Activated CD4-positive, alpha-beta T cell treated with anti-CD3 and anti-CD28 coated beads for 36 hours (primary cell): ENCODE results near the gene TMTC1. TPM values are rescaled to one million over a fixed set of nuclear protein-coding genes. Genes with fewer than 3 reads are reported as not detected.

ENCODE experiments used
- ATAC-seq: fragments of 200-7000 bp; cut with Tn5 transposase; one replicate; pipeline ENCODE4 v1.10.0; 2021; ENCODE audit warnings: mild to moderate bottlenecking, moderate library complexity
- CTCF ChIA-PET: fragments of 350-600 bp; sonication (Branson Sonifier 250); formaldehyde crosslinking; loops from one replicate; lab custom pipeline; 2021; ENCODE audit warnings: antibody characterized with exemption; lab: Charles Lee
- POLR2A ChIA-PET: fragments of 350-600 bp; sonication (Branson Sonifier 250); formaldehyde crosslinking; loops from one replicate; lab custom pipeline; 2021; ENCODE audit warnings: antibody characterized with exemption, inconsistent platforms; lab: Charles Lee
- DNase-seq: peaks from one replicate; pipeline ENCODE4 v3.0.0-alpha.2; 2020
- H3K27ac Mint-ChIP-seq: one replicate; pipeline ENCODE4 v1.8.0; 2021; ENCODE audit warnings: mixed read lengths
- H3K27me3 Mint-ChIP-seq: one replicate; pipeline ENCODE4 v1.8.0; 2021; ENCODE audit warnings: mixed read lengths
- H3K36me3 Mint-ChIP-seq: one replicate; pipeline ENCODE4 v1.8.0; 2021; ENCODE audit warnings: low read depth, mixed read lengths
- H3K4me1 Mint-ChIP-seq: one replicate; pipeline ENCODE4 v1.8.0; 2021; ENCODE audit warnings: mixed read lengths
- H3K4me3 Mint-ChIP-seq: one replicate; pipeline ENCODE4 v1.8.0; 2021; ENCODE audit warnings: mild to moderate bottlenecking, moderate library complexity, mixed read lengths
- H3K9me3 Mint-ChIP-seq: one replicate; pipeline ENCODE4 v1.8.0; 2021; ENCODE audit warnings: low read depth, mixed read lengths
- intact Hi-C, 2 experiments: fragments of 100-400 bp; cut with DNase I in 1 of 2; cut with micrococcal nuclease in 1 of 2; formaldehyde crosslinking; loops; one replicate each; pipeline versions ENCODE4 v1.14.2 to v1.15.1; 2022 to 2024; cut with DNase I, micrococcal nuclease
- total RNA-seq, 2 experiments: library from RNA; stranded (reverse); gene quantifications; one replicate each; pipeline ENCODE4 v1.2.3, GENCODE V29; 2021

The TMTC1 gene
- total RNA-seq, 2 experiments from 2014 or later: 0.04 to 0.30 TPM

DNA sequence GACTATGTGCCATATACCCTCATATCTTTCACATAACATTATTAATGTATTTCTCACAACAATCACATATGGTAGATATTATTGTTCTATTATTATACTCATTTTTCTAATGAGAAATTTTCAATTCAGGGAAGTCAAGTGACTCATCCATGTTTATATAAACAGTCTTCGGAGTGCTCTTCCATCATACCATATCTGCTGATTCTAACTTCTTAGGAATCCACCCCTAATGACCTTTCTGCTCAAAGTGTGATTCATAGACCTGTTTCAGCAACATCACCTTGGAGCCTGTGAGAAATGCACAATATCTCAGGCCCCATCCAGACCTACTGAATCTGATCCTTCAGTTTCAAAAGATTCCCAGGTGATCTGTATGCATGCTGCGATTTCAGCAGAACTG is 246.4 kb downstream of the TMTC1 start:
- no peaks in the 10 kb centered on the region for H3K4me1 Mint-ChIP-seq
- no peaks in the 10 kb centered on the region for H3K36me3 Mint-ChIP-seq
- DNase-seq (no peak), ATAC-seq (no peak)
- no peak overlapping the region for H3K4me3 Mint-ChIP-seq
- intact Hi-C loops: no loop called here
- CTCF ChIA-PET: interaction anchor here (0.5 to 0.7 kb wide), 2 partner anchors 15 to 121 kb away, joined by 3 read pairs; no protein-coding TSS in a partner anchor
- no peak overlapping the region for H3K27ac Mint-ChIP-seq
- no peaks in the 10 kb centered on the region for H3K9me3 Mint-ChIP-seq
- H3K27me3 Mint-ChIP-seq: peaks cover 11% of the 10 kb centered on the region
- POLR2A ChIA-PET: no interaction called here

DNA sequence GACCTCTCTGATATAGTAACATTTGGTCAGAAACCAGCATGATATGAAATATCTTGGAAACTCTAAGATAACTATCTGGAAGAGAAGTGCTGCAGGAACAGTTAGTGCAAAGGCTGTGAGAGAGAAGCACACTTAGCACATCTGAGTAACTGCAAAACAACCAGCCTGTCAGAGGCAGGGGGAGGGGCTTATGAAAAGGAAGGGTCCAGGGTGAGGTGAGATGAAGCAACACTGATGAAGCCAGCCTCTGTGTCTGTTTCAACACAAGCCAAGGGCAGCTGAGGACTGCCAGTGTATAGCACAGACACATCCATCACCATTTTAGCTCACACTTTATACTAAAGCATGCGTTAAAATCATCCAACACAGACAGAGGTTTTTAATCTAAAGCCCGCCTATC is 248.8 kb downstream of the TMTC1 start:
- POLR2A ChIA-PET: no interaction called here
- Mint-ChIP-seq H3K36me3 (no peaks in the 10 kb centered on the region), H3K4me1 (no peaks in the 10 kb centered on the region), H3K4me3 (no peak overlapping the region), H3K27me3 (peaks cover 16% of the 10 kb centered on the region), H3K9me3 (no peaks in the 10 kb centered on the region), H3K27ac (no peak overlapping the region)
- intact Hi-C loops: no loop called here
- DNase-seq: no peak
- no peak for ATAC-seq
- CTCF ChIA-PET: no interaction called here

GRCh38 chr12:29533815-29534489 is 249.8 kb downstream of the TMTC1 start:
- CTCF ChIA-PET: interaction anchor here (1.1 kb wide), 1 partner anchor 9 kb away, joined by 3 read pairs; no protein-coding TSS in a partner anchor
- POLR2A ChIA-PET: no interaction called here
- Mint-ChIP-seq H3K27ac (no peak overlapping the region), H3K4me3 (no peak overlapping the region), H3K27me3 (peaks cover 19% of the 10 kb centered on the region), H3K4me1 (no peaks in the 10 kb centered on the region), H3K36me3 (no peaks in the 10 kb centered on the region), H3K9me3 (no peaks in the 10 kb centered on the region)
- ATAC-seq (no peak), DNase-seq (no peak)
- intact Hi-C loops: no loop called here

DNA sequence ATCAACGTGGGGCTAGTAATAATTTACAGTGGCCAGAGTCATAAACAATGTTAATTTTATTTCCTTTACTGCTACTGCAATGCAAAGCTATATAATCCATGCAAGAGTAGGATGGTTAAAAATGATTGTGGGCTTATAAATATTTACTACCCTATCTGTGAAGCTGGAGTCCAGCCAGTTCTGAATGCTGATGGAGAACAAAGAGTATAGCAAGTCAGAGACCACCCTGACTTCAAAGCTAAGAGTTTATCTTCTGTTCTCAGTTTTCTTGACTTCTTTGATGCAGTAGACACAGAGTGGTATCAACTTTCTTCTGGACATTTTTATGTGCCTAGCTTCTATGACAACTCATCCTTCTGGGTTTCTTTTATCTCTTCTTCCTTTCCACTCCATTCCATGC is 252.3 kb downstream of the TMTC1 start:
- CTCF ChIA-PET: interaction anchor here (1.5 to 2.3 kb wide), 2 partner anchors 12 to 22 kb away, joined by 4 to 7 read pairs; no protein-coding TSS in a partner anchor
- H3K4me1 Mint-ChIP-seq: no peaks in the 10 kb centered on the region
- no peaks in the 10 kb centered on the region for H3K9me3 Mint-ChIP-seq
- intact Hi-C loops: no loop called here
- ATAC-seq (no peak), DNase-seq (no peak)
- POLR2A ChIA-PET: no interaction called here
- H3K36me3 Mint-ChIP-seq: no peaks in the 10 kb centered on the region
- H3K27ac Mint-ChIP-seq: no peak overlapping the region
- no peak overlapping the region for H3K4me3 Mint-ChIP-seq
- peaks cover 20% of the 10 kb centered on the region for H3K27me3 Mint-ChIP-seq

DNA sequence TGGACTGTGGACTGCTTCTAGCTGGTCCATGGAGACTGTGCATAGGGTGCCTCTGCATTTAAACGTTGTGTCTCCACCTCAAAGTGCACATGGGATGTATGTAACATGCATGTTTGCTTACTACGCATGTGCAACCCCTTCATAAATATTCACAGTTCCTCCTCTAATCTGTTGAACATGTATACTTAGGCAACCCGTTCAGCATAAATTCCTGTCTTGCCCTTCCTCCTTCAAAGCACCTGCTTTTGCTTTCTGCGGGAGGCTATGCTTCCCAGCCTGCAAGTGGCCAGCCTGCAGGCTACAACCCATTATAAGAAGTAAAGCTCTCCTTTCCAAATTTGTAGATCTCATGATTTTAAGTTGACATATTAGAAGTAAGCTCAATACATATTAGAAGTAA is 253.3 kb downstream of the TMTC1 start:
- no peak overlapping the region for H3K27ac Mint-ChIP-seq
- no peak overlapping the region for H3K4me3 Mint-ChIP-seq
- peaks cover 19% of the 10 kb centered on the region for H3K27me3 Mint-ChIP-seq
- ATAC-seq (no peak), DNase-seq (no peak)
- ChIA-PET POLR2A (no interaction called here), CTCF (interaction anchor here (2.3 kb wide), 1 partner anchor 11 kb away, joined by 7 read pairs; no protein-coding TSS in a partner anchor)
- intact Hi-C loops: no loop called here
- H3K36me3 Mint-ChIP-seq: no peaks in the 10 kb centered on the region
- no peaks in the 10 kb centered on the region for H3K9me3 Mint-ChIP-seq
- no peaks in the 10 kb centered on the region for H3K4me1 Mint-ChIP-seq

DNA sequence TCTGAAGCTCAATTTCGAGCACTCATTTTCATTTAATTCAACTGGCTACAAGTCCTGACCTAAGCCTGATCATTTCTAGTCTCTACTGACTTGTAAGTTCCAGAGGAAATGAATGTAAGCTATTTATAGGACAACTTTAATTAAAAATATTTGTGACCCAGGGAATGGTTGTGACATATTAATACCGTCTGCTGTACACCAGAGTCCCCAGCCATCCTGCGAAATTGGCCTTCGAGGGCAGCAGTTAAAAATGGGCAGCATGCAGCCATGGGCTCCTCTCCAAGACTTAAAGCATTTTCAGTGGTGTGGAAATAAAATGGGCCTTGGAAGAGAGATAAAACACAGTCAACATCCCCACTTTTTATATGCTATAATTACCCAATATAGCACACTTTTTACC is 255.6 kb downstream of the TMTC1 start:
- Mint-ChIP-seq H3K27me3 (peaks cover 16% of the 10 kb centered on the region), H3K4me1 (no peaks in the 10 kb centered on the region), H3K9me3 (no peaks in the 10 kb centered on the region), H3K27ac (no peak overlapping the region), H3K4me3 (no peak overlapping the region), H3K36me3 (no peaks in the 10 kb centered on the region)
- intact Hi-C loops: no loop called here
- ChIA-PET CTCF (interaction anchor here (1.1 to 1.2 kb wide), 2 partner anchors 9 to 11 kb away, joined by 3 read pairs; no protein-coding TSS in a partner anchor), POLR2A (no interaction called here)
- ATAC-seq (no peak), DNase-seq (no peak)

- CTCF ChIA-PET: interaction anchor here (1.7 kb wide), 1 partner anchor 1320 kb away, joined by 3 read pairs; no protein-coding TSS in a partner anchor
- no peaks in the 10 kb centered on the region for H3K27me3 Mint-ChIP-seq
- intact Hi-C loops: no loop called here
- H3K4me1 Mint-ChIP-seq: no peaks in the 10 kb centered on the region
- ATAC-seq (no peak), DNase-seq (no peak)
- H3K27ac Mint-ChIP-seq: no peak overlapping the region
- H3K36me3 Mint-ChIP-seq: no peaks in the 10 kb centered on the region
- no peaks in the 10 kb centered on the region for H3K9me3 Mint-ChIP-seq
- POLR2A ChIA-PET: no interaction called here
- H3K4me3 Mint-ChIP-seq: no peak overlapping the region
Measured at GRCh38 chr12:29521951-29522350, 261.8 kb downstream of the TMTC1 start.

GRCh38 chr12:29519585-29520182 is 264.1 kb downstream of the TMTC1 start:
- no peak for ATAC-seq
- H3K4me1 Mint-ChIP-seq: no peaks in the 10 kb centered on the region
- peak; percentile 39 for DNase-seq
- H3K4me3 Mint-ChIP-seq: no peak overlapping the region
- no peaks in the 10 kb centered on the region for H3K9me3 Mint-ChIP-seq
- peaks cover 6% of the 10 kb centered on the region for H3K27me3 Mint-ChIP-seq
- H3K27ac Mint-ChIP-seq: no peak overlapping the region
- POLR2A ChIA-PET: no interaction called here
- CTCF ChIA-PET: interaction anchor here (0.7 to 2.3 kb wide), 13 partner anchors 8 to 1295 kb away, joined by 3 to 11 read pairs (median 4); no protein-coding TSS in a partner anchor
- intact Hi-C loops: loop anchor here (1.0 to 10.0 kb wide), 3 partner anchors 435 to 1325 kb away; no protein-coding TSS in a partner anchor
- no peaks in the 10 kb centered on the region for H3K36me3 Mint-ChIP-seq

DNA sequence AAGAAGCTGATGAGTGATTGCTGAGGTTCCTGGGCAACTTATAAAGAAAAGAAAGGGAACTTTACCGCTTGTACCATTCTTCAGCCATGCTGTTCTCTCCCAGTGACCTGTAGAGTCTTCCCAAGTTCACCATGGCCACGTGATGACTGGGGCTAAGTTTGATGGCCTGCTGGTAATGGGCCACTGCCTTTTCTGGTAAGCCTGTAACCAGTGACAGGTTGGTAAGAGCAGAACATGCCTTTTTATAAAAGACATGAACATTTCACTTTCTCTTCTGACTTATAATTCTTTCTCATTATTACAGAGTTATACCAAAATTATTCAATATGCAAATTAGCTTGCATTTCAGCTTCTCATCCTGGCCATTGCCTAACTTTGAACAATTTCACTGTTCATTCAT is 265.3 kb downstream of the TMTC1 start:
- H3K4me1 Mint-ChIP-seq: no peaks in the 10 kb centered on the region
- DNase-seq: no peak
- H3K4me3 Mint-ChIP-seq: no peak overlapping the region
- intact Hi-C loops: loop anchor here in 1 of 2 experiments (10.0 kb wide), 1 partner anchor 434 kb away; no protein-coding TSS in a partner anchor
- no peaks in the 10 kb centered on the region for H3K36me3 Mint-ChIP-seq
- H3K9me3 Mint-ChIP-seq: no peaks in the 10 kb centered on the region
- no peak overlapping the region for H3K27ac Mint-ChIP-seq
- peaks cover 6% of the 10 kb centered on the region for H3K27me3 Mint-ChIP-seq
- POLR2A ChIA-PET: no interaction called here
- no peak for ATAC-seq
- CTCF ChIA-PET: interaction anchor here (0.8 to 1.8 kb wide), 5 partner anchors 9 to 1290 kb away, joined by 3 to 11 read pairs (median 3); no protein-coding TSS in a partner anchor

GRCh38 chr12:29517264-29517663 is 266.5 kb downstream of the TMTC1 start:
- H3K36me3 Mint-ChIP-seq: no peaks in the 10 kb centered on the region
- H3K4me3 Mint-ChIP-seq: no peak overlapping the region
- intact Hi-C loops: loop anchor here in 1 of 2 experiments (10.0 kb wide), 1 partner anchor 432 kb away; no protein-coding TSS in a partner anchor
- ATAC-seq: no peak
- peaks cover 6% of the 10 kb centered on the region for H3K27me3 Mint-ChIP-seq
- H3K27ac Mint-ChIP-seq: no peak overlapping the region
- no peaks in the 10 kb centered on the region for H3K9me3 Mint-ChIP-seq
- no peak for DNase-seq
- no peaks in the 10 kb centered on the region for H3K4me1 Mint-ChIP-seq
- ChIA-PET POLR2A (no interaction called here), CTCF (interaction anchor here (0.7 kb wide), 2 partner anchors 10 to 1283 kb away, joined by 3 read pairs; no protein-coding TSS in a partner anchor)

DNA sequence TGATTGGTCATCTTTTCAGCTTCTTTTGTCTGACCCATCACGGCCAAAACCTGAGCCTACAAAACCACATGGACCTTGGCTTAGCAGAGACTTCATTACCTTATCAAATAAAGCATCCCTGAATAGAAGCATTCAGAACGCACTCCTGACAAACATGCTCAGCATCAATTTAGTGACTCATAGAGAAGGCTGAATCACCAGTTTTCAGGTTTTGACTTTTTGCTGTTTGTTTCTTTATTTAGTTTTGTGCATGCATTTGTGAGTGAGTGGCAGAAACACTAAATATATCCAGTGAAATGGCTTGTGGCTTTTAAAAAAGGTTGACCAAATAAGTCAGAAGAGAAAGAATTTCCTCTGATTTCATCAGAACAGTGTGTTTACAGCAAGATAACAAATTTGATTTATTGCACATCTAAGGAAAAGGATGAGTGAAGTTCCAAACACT is 267.3 kb downstream of the TMTC1 start:
- intact Hi-C loops: loop anchor here in 1 of 2 experiments (10.0 kb wide), 1 partner anchor 432 kb away; no protein-coding TSS in a partner anchor
- no peaks in the 10 kb centered on the region for H3K4me1 Mint-ChIP-seq
- H3K9me3 Mint-ChIP-seq: no peaks in the 10 kb centered on the region
- DNase-seq (no peak), ATAC-seq (no peak)
- ChIA-PET POLR2A (no interaction called here), CTCF (interaction anchor here (0.7 kb wide), 1 partner anchor 11 kb away, joined by 3 read pairs; no protein-coding TSS in a partner anchor)
- peaks cover 6% of the 10 kb centered on the region for H3K27me3 Mint-ChIP-seq
- H3K36me3 Mint-ChIP-seq: no peaks in the 10 kb centered on the region
- H3K4me3 Mint-ChIP-seq: no peak overlapping the region
- H3K27ac Mint-ChIP-seq: no peak overlapping the region
